Measurements from ENCODE around the gene HOXD3. TPM values are rescaled to one million over a fixed set of nuclear protein-coding genes. Genes with fewer than 3 reads are reported as not detected.
A peak's percentile ranks its signal among the peaks of the same experiment; 100 is the strongest.

The HOXD3 gene
- total RNA-seq, 1 experiment from 2014 or later: 1.2 TPM

DNA sequence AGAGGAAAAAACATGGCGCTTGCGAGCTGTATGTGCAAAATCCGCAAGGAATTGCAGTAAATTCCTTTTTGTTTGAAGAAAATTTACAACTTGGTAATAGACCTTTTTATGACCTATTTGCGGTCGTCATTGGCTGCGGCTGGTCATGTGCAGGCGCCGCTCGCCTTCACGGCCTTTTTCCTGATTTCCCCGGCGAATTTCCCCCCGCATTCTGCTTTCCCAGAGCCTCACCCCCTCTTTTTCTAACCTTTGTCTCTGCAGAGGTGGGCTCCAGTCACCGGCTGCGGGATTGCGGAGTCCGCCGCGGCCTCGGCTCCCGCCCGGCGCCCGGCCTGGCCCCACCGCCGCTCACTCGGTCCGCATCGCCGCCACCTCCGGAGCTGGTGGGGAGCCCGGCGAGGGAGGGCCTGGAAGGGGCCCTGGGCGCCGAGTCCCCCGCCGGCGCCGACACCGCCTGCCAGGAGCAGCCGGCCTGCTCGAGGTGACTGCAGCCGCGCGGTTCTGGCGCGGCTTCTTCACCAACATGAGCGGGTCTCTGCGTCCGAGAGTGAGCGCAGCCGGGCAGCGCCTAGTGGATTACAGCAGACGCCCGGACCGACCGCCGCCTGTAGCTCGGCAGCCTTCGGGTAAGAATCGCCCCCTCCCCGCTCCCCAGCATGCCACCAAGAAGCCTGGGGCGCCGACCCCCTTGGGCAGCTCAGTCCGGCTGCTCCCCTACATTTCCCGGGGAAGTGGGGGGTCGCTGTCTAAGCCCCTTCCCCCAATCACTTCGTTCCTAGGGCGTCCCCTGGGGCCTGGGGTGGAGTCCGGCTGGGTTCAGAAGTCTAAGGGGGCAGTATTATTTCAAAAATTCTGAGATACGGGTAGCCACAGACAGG, 20.5 kb upstream of the HOXD3 start:
- Histone ChIP-seq H3K9me3 (no peaks in the 10 kb centered on the region), H3K27me3 (replicated peaks; ENCODE audit: control insufficient read depth, insufficient read depth, low read length) (peaks cover 4% of the 10 kb centered on the region), H3K4me3 (ENCODE audit: low read depth, low read length) (peak overlapping the region; percentile 52), H3K4me1 (peaks cover 14% of the 10 kb centered on the region; the same call in 1 of the 2 replicates), H3K36me3 (ENCODE audit: control insufficient read depth, insufficient read depth, low read length) (no peaks in the 10 kb centered on the region)
- TF ChIP-seq, protein P1, sequence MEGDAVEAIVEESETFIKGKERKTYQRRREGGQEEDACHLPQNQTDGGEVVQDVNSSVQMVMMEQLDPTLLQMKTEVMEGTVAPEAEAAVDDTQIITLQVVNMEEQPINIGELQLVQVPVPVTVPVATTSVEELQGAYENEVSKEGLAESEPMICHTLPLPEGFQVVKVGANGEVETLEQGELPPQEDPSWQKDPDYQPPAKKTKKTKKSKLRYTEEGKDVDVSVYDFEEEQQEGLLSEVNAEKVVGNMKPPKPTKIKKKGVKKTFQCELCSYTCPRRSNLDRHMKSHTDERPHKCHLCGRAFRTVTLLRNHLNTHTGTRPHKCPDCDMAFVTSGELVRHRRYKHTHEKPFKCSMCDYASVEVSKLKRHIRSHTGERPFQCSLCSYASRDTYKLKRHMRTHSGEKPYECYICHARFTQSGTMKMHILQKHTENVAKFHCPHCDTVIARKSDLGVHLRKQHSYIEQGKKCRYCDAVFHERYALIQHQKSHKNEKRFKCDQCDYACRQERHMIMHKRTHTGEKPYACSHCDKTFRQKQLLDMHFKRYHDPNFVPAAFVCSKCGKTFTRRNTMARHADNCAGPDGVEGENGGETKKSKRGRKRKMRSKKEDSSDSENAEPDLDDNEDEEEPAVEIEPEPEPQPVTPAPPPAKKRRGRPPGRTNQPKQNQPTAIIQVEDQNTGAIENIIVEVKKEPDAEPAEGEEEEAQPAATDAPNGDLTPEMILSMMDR (IDR thresholded peaks at IDR 0.05; ENCODE audit: insufficient read depth in 1 of 2, low read depth in 1 of 2, low read length in 1 of 2, severe bottlenecking in 1 of 2, unreplicated experiment in 1 of 2): no peak
- peaks cover 49% of the 10 kb centered on the region for H3K27me3 Mint-ChIP-seq (ENCODE audit: insufficient read depth, unreplicated experiment)
- peak; percentile 52 to 53 for DNase-seq
- H3K4me1 Mint-ChIP-seq (ENCODE audit: low read depth, unreplicated experiment): peaks cover 13% of the 10 kb centered on the region
- H3K27ac Mint-ChIP-seq (ENCODE audit: unreplicated experiment): no peak overlapping the region
- ChIA-PET CTCF (interaction anchor here (0.5 to 1.0 kb wide), 2 partner anchors 9 to 318 kb away, joined by 3 to 5 read pairs; no protein-coding TSS in a partner anchor), POLR2A (no interaction called here)
- no TSS peak for BruUV-seq (replicated peaks)
- H3K4me3 Mint-ChIP-seq (ENCODE audit: unreplicated experiment): peak overlapping the region; percentile 76
- H3K9me3 Mint-ChIP-seq (ENCODE audit: unreplicated experiment): no peaks in the 10 kb centered on the region
- H3K36me3 Mint-ChIP-seq (ENCODE audit: insufficient read depth, unreplicated experiment): no peaks in the 10 kb centered on the region
- intact Hi-C loops (cut with micrococcal nuclease; ENCODE audit: unreplicated experiment): loop anchor here (5.0 kb wide), 1 partner anchor 51 kb away; the partner anchor contains the start of gene HOXD1

DNA sequence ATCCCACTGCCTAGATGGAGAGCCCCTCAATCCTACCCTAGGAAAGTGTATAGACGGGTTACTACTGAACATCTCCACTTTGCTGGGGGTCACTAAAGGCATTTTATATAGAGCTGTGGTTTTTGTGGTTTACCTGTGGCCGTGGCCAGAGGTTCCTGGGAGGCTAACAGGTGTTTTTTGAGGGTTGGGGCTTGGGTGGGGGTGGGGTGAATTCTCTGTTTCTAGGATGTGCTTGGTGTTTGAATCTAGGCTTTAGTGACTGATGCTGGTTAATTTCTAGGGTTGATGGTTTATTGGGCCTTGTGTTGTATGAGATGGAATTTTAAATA, 19.9 kb upstream of the HOXD3 start:
- Mint-ChIP-seq H3K4me3 (ENCODE audit: unreplicated experiment) (peak overlapping the region; percentile 76), H3K4me1 (ENCODE audit: low read depth, unreplicated experiment) (peaks cover 11% of the 10 kb centered on the region), H3K9me3 (ENCODE audit: unreplicated experiment) (no peaks in the 10 kb centered on the region), H3K36me3 (ENCODE audit: insufficient read depth, unreplicated experiment) (no peaks in the 10 kb centered on the region), H3K27ac (ENCODE audit: unreplicated experiment) (no peak overlapping the region), H3K27me3 (ENCODE audit: insufficient read depth, unreplicated experiment) (peaks cover 45% of the 10 kb centered on the region)
- TF ChIP-seq, protein P1 (IDR thresholded peaks at IDR 0.05; ENCODE audit: insufficient read depth in 1 of 2, low read depth in 1 of 2, low read length in 1 of 2, severe bottlenecking in 1 of 2, unreplicated experiment in 1 of 2): no peak
- no TSS peak for BruUV-seq (replicated peaks)
- peaks cover 3% of the 10 kb centered on the region for H3K27me3 ChIP-seq (replicated peaks; ENCODE audit: control insufficient read depth, insufficient read depth, low read length)
- no peaks in the 10 kb centered on the region for H3K36me3 ChIP-seq (ENCODE audit: control insufficient read depth, insufficient read depth, low read length)
- intact Hi-C loops (cut with micrococcal nuclease; ENCODE audit: unreplicated experiment): loop anchor here (5.0 kb wide), 1 partner anchor 50 kb away; the partner anchor contains the start of gene HOXD1
- DNase-seq: no peak
- H3K4me1 ChIP-seq: peaks cover 12% of the 10 kb centered on the region; the same call in 1 of the 2 replicates
- no peak overlapping the region for H3K4me3 ChIP-seq (ENCODE audit: low read depth, low read length)
- no peaks in the 10 kb centered on the region for H3K9me3 ChIP-seq
- ChIA-PET POLR2A (no interaction called here), CTCF (interaction anchor here (0.5 to 1.0 kb wide), 2 partner anchors 9 to 318 kb away, joined by 3 to 5 read pairs; no protein-coding TSS in a partner anchor)

DNA sequence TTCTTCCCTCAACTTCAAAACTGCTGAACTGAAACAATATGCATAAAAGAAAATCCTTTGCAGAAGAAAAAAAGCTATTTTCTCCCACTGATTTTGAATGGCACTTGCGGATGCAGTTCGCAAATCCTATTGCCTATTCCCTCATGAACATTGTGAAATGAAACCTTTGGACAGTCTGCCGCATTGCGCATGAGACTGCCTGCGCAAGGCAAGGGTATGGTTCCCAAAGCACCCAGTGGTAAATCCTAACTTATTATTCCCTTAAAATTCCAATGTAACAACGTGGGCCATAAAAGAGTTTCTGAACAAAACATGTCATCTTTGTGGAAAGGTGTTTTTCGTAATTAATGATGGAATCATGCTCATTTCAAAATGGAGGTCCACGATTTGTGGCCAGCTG, 19.2 kb upstream of the HOXD3 start:
- Histone ChIP-seq H3K4me3 (ENCODE audit: low read depth, low read length) (no peak overlapping the region), H3K4me1 (0 out of 2 replicates have a peak, but pooled peaks cover 8% of the 10 kb centered on the region), H3K36me3 (ENCODE audit: control insufficient read depth, insufficient read depth, low read length) (no peaks in the 10 kb centered on the region), H3K27me3 (replicated peaks; ENCODE audit: control insufficient read depth, insufficient read depth, low read length) (peaks cover 3% of the 10 kb centered on the region), H3K9me3 (no peaks in the 10 kb centered on the region)
- Mint-ChIP-seq H3K9me3 (ENCODE audit: unreplicated experiment) (no peaks in the 10 kb centered on the region), H3K27me3 (ENCODE audit: insufficient read depth, unreplicated experiment) (peaks cover 40% of the 10 kb centered on the region), H3K27ac (ENCODE audit: unreplicated experiment) (no peak overlapping the region), H3K4me3 (ENCODE audit: unreplicated experiment) (peak overlapping the region; percentile 76), H3K4me1 (ENCODE audit: low read depth, unreplicated experiment) (peaks cover 7% of the 10 kb centered on the region), H3K36me3 (ENCODE audit: insufficient read depth, unreplicated experiment) (no peaks in the 10 kb centered on the region)
- DNase-seq: no peak
- no TSS peak for BruUV-seq (replicated peaks)
- ChIA-PET CTCF (no interaction called here), POLR2A (no interaction called here)
- intact Hi-C loops (cut with micrococcal nuclease; ENCODE audit: unreplicated experiment): loop anchor here (5.0 kb wide), 1 partner anchor 49 kb away; the partner anchor contains the start of gene HOXD1
- TF ChIP-seq, protein P1 (IDR thresholded peaks at IDR 0.05; ENCODE audit: insufficient read depth in 1 of 2, low read depth in 1 of 2, low read length in 1 of 2, severe bottlenecking in 1 of 2, unreplicated experiment in 1 of 2): no peak

Measured in Caco-2 (cell line).